HEK293T (cell line): ENCODE results near the gene BCL7A.
"Not testable (repeated sequence)": the region's sequence is repeated elsewhere in the genome, so short reads cannot be mapped to it uniquely, and the experiment has no call there.

ENCODE experiments used
- CTCF ChIA-PET: fragments of 350-600 bp; formaldehyde crosslinking; extraction: SDS; loops from one replicate; lab custom pipeline; 2021; ENCODE audit warnings: antibody characterized with exemption, inconsistent platforms; lab: Yijun Ruan, JAX
- POLR2A ChIA-PET: fragments of 350-600 bp; formaldehyde crosslinking; extraction: SDS; loops from one replicate; lab custom pipeline; 2020; ENCODE audit warnings: antibody characterized with exemption, inconsistent platforms; lab: Yijun Ruan, JAX
- DNase-seq: peaks from one replicate; pipeline ENCODE4 v3.0.0; 2012; ENCODE audit warnings: mixed read lengths; ENCODE audit errors: extremely low spot score
- ARNT ChIP-seq: fragments of 450-650 bp; IDR thresholded peaks from 2 replicates; pipeline ENCODE4 v1.6.1; 2017; ENCODE audit warnings: mild to moderate bottlenecking
- BHLHE40 ChIP-seq: fragments of 450-650 bp; IDR thresholded peaks from 2 replicates; pipeline ENCODE4 v1.6.1; 2016; ENCODE audit warnings: mild to moderate bottlenecking, moderate library complexity, borderline replicate concordance
- CTBP1 ChIP-seq: fragments of 450-650 bp; IDR thresholded peaks from 2 replicates; pipeline ENCODE4 v1.6.1; 2016; ENCODE audit warnings: borderline replicate concordance
- ELF4 ChIP-seq: fragments of 450-650 bp; IDR thresholded peaks from 2 replicates; pipeline ENCODE4 v1.6.1; 2017; ENCODE audit warnings: antibody characterized with exemption
- FOXA1 ChIP-seq: fragments of 450-650 bp; IDR thresholded peaks from 2 replicates; pipeline ENCODE4 v1.6.1; 2016; ENCODE audit warnings: mild to moderate bottlenecking
- FOXK2 ChIP-seq: fragments of 450-650 bp; IDR thresholded peaks from 2 replicates; pipeline ENCODE4 v1.6.1; 2016; ENCODE audit warnings: mild to moderate bottlenecking
- FOXM1 ChIP-seq: fragments of 450-650 bp; IDR thresholded peaks from 2 replicates; pipeline ENCODE4 v1.6.1; 2017; ENCODE audit warnings: mild to moderate bottlenecking, borderline replicate concordance
- HDGF ChIP-seq: fragments of 450-650 bp; IDR thresholded peaks from 2 replicates; pipeline ENCODE4 v1.6.1; 2017; ENCODE audit warnings: antibody characterized with exemption, borderline replicate concordance
- L3MBTL2 ChIP-seq: fragments of 450-650 bp; conservative IDR thresholded peaks from 2 replicates; pipeline ENCODE4 v1.6.1; 2016; ENCODE audit warnings: mild to moderate bottlenecking
- LEF1 ChIP-seq: fragments of 450-650 bp; IDR thresholded peaks from 2 replicates; pipeline ENCODE4 v1.6.1; 2017; ENCODE audit warnings: mild to moderate bottlenecking, borderline replicate concordance
- NFRKB ChIP-seq: fragments of 450-650 bp; IDR thresholded peaks from 2 replicates; pipeline ENCODE4 v1.6.1; 2016; ENCODE audit warnings: mild to moderate bottlenecking, moderate library complexity
- PKNOX1 ChIP-seq: fragments of 450-650 bp; IDR thresholded peaks from 2 replicates; pipeline ENCODE4 v1.6.1; 2016
- SP1 ChIP-seq: fragments of 450-650 bp; IDR thresholded peaks from 2 replicates; pipeline ENCODE4 v1.6.1; 2017
- SUZ12 ChIP-seq: fragments of 450-650 bp; IDR thresholded peaks from 2 replicates; pipeline ENCODE4 v1.6.1; 2016; ENCODE audit warnings: mild to moderate bottlenecking
- TARDBP ChIP-seq: fragments of 450-650 bp; IDR thresholded peaks from 2 replicates; pipeline ENCODE4 v1.6.1; 2016
- ZNF384 ChIP-seq: fragments of 450-650 bp; IDR thresholded peaks from 2 replicates; pipeline ENCODE4 v1.6.1; 2016

The BCL7A gene

GRCh38 chr12:122032580-122032979 lies 10.9 kb downstream of the BCL7A start:
- ChIA-PET POLR2A (no interaction called here), CTCF (no interaction called here)
- no peak for TF ChIP-seq FOXK2
- no peak for TF ChIP-seq CTBP1
- no peak for TF ChIP-seq SUZ12
- no peak for TF ChIP-seq SP1
- TF ChIP-seq BHLHE40, result no peak
- no peak for TF ChIP-seq FOXA1
- TF ChIP-seq HDGF, result no peak
- TF ChIP-seq L3MBTL2, result no peak
- TF ChIP-seq PKNOX1, result no peak
- TF ChIP-seq TARDBP, result no peak
- no peak for TF ChIP-seq FOXM1
- no peak for TF ChIP-seq NFRKB
- TF ChIP-seq ARNT, result no peak
- TF ChIP-seq ZNF384, result no peak
- TF ChIP-seq LEF1, result no peak
- TF ChIP-seq ELF4, result no peak
- DNase-seq, result no peak

- ChIA-PET POLR2A (no interaction called here), CTCF (no interaction called here)
- TF ChIP-seq L3MBTL2 (no peak), SUZ12 (no peak), SP1 (no peak), HDGF (no peak), FOXM1 (no peak), ELF4 (no peak), ARNT (no peak)
- DNase-seq, result no peak
These were observed 13.6 kb downstream of the BCL7A start for GRCh38 chr12:122035292-122035691.

DNA sequence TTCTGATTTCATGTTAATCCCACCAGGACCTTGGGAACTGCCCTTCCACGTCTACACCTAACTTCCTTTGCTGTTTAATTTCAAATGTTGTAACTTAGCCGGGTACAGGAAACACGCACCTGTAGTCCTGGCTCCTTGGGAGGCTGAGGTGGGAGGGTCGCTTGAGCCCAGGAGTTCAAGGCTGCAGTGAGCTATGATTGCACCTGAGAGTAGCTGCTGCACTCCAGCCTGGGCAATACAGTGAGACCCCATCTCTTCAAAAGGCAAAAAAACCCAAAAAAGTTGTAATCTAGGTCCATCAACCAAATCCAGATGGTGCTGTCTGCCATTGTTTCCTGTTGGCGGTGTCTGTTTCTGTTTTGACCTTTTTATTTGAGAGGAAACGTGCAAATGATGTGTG lies 14.5 kb downstream of the BCL7A start:
- POLR2A ChIA-PET, result no interaction called here
- CTCF ChIA-PET, result no interaction called here
- DNase-seq, result no peak
- TF ChIP-seq FOXM1, result no peak
- TF ChIP-seq ELF4, result no peak
- no peak for TF ChIP-seq ARNT
- no peak for TF ChIP-seq L3MBTL2
- no peak for TF ChIP-seq NFRKB
- TF ChIP-seq TARDBP, result no peak
- no peak for TF ChIP-seq SUZ12
- no peak for TF ChIP-seq FOXK2
- TF ChIP-seq ZNF384, result no peak
- TF ChIP-seq CTBP1, result no peak
- no peak for TF ChIP-seq FOXA1
- no peak for TF ChIP-seq SP1
- no peak for TF ChIP-seq PKNOX1
- no peak for TF ChIP-seq BHLHE40
- no peak for TF ChIP-seq HDGF
- TF ChIP-seq LEF1, result no peak

DNA sequence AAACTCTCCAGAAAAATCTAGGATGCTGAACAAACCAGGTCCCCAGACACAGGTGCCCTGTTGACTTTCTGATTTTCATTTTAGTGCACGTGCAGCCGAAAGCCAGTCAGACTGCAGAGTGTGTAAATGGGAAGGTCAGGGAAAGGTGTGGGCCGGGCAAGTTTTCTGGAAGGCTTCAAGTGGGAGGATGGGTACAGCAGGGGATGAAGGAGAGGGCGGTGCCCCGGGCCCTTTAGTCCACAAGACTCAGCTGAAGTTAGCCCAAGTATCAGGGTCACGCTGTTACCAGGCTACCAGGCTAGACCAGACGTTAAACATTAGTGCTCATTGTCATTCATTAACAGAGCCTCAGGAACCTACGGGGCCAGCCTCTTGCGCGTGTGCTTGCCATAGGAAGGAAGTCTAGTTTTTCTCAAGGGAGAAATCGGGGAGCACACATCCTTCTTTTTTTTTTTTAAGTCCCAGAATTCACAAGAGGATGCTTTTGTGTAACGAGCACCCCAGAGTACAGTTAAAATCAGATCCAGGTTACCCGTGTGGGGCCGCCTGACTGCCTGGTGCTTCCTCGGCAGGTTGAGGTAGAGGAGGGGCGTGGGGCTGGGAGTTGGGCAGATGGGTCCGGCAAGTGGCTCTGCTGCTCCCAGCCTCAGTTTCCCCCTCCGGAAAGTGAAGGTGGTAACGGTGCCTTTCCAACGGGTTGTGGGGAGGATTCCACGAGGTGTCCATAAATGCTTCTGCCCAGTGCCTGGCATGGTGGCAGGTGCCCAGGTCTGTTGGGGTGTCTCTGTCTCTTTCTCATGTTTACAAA lies 19.1 kb downstream of the BCL7A start:
- CTCF ChIA-PET, result no interaction called here
- no peak for DNase-seq
- TF ChIP-seq PKNOX1 (no peak), ARNT (no peak), HDGF (no peak), FOXK2 (no peak), SUZ12 (no peak), FOXM1 (no peak), NFRKB (no peak), ELF4 (no peak), TARDBP (no peak), BHLHE40 (no peak)
- POLR2A ChIA-PET, result no interaction called here

DNA sequence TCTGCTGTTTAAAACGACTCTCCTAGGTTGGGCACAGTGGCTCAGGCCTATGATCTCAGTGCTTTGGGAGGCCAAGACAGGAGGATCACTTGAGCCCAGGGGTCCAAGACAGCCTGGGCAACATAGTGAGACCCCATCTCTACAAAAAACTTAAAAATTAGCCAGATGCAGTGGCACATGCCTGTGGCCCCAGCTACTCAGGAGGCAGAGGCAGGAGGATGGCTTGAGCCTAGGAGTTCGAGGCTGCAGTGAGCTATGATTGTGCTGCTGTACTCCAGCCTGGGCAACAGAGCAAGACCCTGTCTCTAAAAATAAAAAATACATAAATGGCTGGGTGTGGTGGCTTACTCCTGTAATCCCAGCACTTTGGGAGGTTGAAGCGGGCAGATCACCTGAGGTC lies 19.8 kb downstream of the BCL7A start:
- DNase-seq, CTCF ChIA-PET, POLR2A ChIA-PET: not testable (repeated sequence)

GRCh38 chr12:122042910-122043309 lies 21.2 kb downstream of the BCL7A start:
- POLR2A ChIA-PET, result no interaction called here
- DNase-seq, result no peak
- CTCF ChIA-PET, result no interaction called here
- TF ChIP-seq FOXM1 (no peak), ELF4 (no peak), HDGF (no peak), SP1 (no peak), PKNOX1 (no peak), FOXK2 (no peak), SUZ12 (no peak), L3MBTL2 (no peak), TARDBP (no peak), CTBP1 (no peak), BHLHE40 (no peak), NFRKB (no peak), LEF1 (no peak)
